Esophagus squamous epithelium (tissue), 5 donors: ENCODE data around the gene DMPK. TPM values are rescaled to one million over a fixed set of nuclear protein-coding genes. Genes with fewer than 3 reads are reported as not detected.

Source experiments
- DNase-seq: peaks from one replicate; lab custom pipeline; 2025; lab: John Stamatoyannopoulos, UW
- H3K27ac ChIP-seq, 4 donors: fragments of 200-600 bp; sonication (generic); one replicate each; pipeline ENCODE4 v1.5.1; 2016 to 2019; ENCODE audit warnings: mild to moderate bottlenecking in 1 of 4
- H3K27me3 ChIP-seq, 4 donors: fragments of 200-600 bp; sonication (generic); 1 replicate in 3 of 4; 2 replicates in 1 of 4; pipeline versions ENCODE4 v1.5.1 to v1.6.0; 2017 to 2021; ENCODE audit warnings: antibody characterized with exemption in 1 of 4
- H3K36me3 ChIP-seq, 3 donors: fragments of 200-600 bp; sonication (generic); one replicate each; pipeline ENCODE4 v1.5.1; 2016 to 2019
- H3K4me1 ChIP-seq, 3 donors: fragments of 200-600 bp; sonication (generic); one replicate each; pipeline ENCODE4 v1.5.1; 2017 to 2019
- H3K4me3 ChIP-seq, 4 donors: fragments of 200-600 bp; sonication (generic); 1 replicate in 3 of 4; 2 replicates in 1 of 4; pipeline ENCODE4 v1.5.1; 2016 to 2019; ENCODE audit warnings: mild to moderate bottlenecking in 2 of 4, moderate library complexity in 1 of 4
- H3K9me3 ChIP-seq, 3 donors: fragments of 200-600 bp; sonication (generic); one replicate each; pipeline ENCODE4 v1.5.1; 2016 to 2019
- POLR2A ChIP-seq, 4 donors: fragments of 450-650 bp; IDR thresholded peaks; one replicate each; pipeline ENCODE4 v1.6.1; 2017; ENCODE audit warnings: antibody characterized with exemption in 4 of 4, mild to moderate bottlenecking in 4 of 4, moderate library complexity in 3 of 4
- WGBS, 2 donors: methylation state at CpG; one replicate each; pipeline ENCODE4 v1.1.5; 2018; 5-methylcytosine and 5-hydroxymethylcytosine counted together
- intact Hi-C: fragments of 100-400 bp; cut with DNase I; formaldehyde crosslinking; loops from one replicate; pipeline ENCODE4 v1.15.0; 2022
- total RNA-seq, 4 donors: library from RNA; depleted of rRNA; stranded (reverse); fragments of >200 nt; gene quantifications; one replicate each; pipeline ENCODE4 v1.1.0, GENCODE V29; 2016
- TF ChIP-seq, protein P1 (sequence below), 6 experiments: fragments of 450-650 bp in 4 of 6; fragments of 200-600 bp in 2 of 6; sonication (generic) in 2 of 6; IDR thresholded peaks; one replicate each; pipeline ENCODE4 v1.5.1; 2016 to 2019; ENCODE audit warnings: antibody characterized with exemption in 6 of 6, mild to moderate bottlenecking in 4 of 6, moderate library complexity in 4 of 6
- donor health status: DM: yes; HTN: yes; CAD: no.

The DMPK gene
- total RNA-seq, 4 donors from 2014 or later: 15.8 to 36.6 (median 17.2) TPM

DNA sequence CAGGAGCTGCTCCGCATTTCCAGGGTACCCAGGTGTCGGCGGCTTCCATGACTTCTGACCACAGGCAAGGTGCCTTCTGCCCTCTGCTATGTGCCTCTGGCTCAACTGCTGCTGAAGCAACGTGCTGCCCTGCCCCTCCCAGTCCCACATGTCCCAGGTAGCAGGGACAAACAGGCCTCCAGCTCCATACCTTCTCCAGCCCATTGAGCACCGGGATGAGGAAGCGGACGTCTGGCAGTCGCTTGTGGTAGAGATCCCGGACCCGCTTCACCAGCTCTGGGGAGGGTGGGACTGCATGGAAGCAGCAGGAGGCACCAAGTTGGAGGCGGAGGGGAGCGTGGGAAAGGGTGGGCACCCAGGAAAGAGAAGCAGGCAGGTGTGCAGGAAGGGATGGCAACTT, 40.9 kb upstream of the DMPK start:
- intact Hi-C loops: no loop called here
- DNase-seq: no peak
- TF ChIP-seq, protein P1, sequence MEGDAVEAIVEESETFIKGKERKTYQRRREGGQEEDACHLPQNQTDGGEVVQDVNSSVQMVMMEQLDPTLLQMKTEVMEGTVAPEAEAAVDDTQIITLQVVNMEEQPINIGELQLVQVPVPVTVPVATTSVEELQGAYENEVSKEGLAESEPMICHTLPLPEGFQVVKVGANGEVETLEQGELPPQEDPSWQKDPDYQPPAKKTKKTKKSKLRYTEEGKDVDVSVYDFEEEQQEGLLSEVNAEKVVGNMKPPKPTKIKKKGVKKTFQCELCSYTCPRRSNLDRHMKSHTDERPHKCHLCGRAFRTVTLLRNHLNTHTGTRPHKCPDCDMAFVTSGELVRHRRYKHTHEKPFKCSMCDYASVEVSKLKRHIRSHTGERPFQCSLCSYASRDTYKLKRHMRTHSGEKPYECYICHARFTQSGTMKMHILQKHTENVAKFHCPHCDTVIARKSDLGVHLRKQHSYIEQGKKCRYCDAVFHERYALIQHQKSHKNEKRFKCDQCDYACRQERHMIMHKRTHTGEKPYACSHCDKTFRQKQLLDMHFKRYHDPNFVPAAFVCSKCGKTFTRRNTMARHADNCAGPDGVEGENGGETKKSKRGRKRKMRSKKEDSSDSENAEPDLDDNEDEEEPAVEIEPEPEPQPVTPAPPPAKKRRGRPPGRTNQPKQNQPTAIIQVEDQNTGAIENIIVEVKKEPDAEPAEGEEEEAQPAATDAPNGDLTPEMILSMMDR (IDR thresholded peaks at IDR 0.05): no peak
- TF ChIP-seq POLR2A (IDR thresholded peaks at IDR 0.05): no peak
- WGBS, 2 donors: no CpG with 5 or more reads among the region's 12 CpGs
- H3K36me3 ChIP-seq: peaks cover 26 to 91% (median 34%) of the 10 kb centered on the region in 3 donors
- no peak overlapping the region for H3K27ac ChIP-seq
- no peaks in the 10 kb centered on the region for H3K9me3 ChIP-seq
- peaks cover 3 to 37% (median 13%) of the 10 kb centered on the region in 3 donors for H3K4me1 ChIP-seq
- H3K4me3 ChIP-seq: no peak overlapping the region
- no peaks in the 10 kb centered on the region for H3K27me3 ChIP-seq

DNA sequence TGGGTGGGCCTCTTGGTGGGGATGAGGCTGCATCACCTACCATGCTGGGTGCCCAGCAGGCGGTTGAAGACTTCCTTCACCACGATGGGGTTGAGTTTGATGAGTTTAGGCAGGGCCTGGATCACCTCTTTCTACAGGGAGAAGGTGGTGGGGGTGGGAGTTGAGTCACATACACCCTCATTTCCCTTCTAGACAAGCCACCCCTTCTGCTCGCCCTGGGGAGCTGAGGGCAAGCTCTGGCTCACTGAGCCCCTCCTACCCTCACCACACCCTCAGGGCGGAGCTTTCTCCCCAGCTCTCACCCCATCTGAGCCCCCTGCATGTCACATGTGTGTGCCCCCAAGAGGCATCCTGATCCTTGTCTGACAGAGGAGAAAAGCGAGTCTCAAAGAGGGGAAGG, 40.4 kb upstream of the DMPK start:
- Histone ChIP-seq H3K4me1 (peaks cover 3 to 42% (median 13%) of the 10 kb centered on the region in 3 donors), H3K27me3 (no peaks in the 10 kb centered on the region), H3K36me3 (peaks cover 22 to 91% (median 30%) of the 10 kb centered on the region in 3 donors), H3K9me3 (no peaks in the 10 kb centered on the region), H3K27ac (no peak overlapping the region), H3K4me3 (no peak overlapping the region)
- intact Hi-C loops: no loop called here
- WGBS, 2 donors: 55 to 93% methylated on average over 2 of the region's 5 CpGs
- DNase-seq: no peak
- TF ChIP-seq, protein P1 (IDR thresholded peaks at IDR 0.05): no peak
- no peak for TF ChIP-seq POLR2A (IDR thresholded peaks at IDR 0.05)

DNA sequence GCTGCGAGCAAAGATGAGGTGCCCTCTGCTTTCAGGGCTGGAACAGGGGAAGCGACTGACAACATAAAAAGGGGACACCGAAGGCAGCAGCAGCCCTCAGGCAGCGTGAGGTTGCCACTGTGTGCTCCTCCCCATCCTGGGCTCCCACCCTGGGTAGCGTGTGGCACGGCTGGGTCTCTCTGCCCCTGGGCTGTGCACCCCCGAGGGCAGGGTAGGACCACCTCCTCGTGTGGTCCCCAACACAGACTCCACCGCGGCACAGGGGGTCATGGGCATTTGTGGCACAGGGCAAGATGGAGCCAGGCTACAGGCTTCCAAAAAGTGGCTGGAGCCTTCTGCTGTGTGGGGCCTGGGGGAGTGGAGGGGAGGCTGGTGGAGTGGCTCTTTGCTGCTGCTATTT, 39.3 kb upstream of the DMPK start:
- Histone ChIP-seq H3K27ac (no peak overlapping the region), H3K36me3 (peaks cover 18 to 81% (median 21%) of the 10 kb centered on the region in 3 donors), H3K9me3 (no peaks in the 10 kb centered on the region), H3K27me3 (no peaks in the 10 kb centered on the region), H3K4me3 (no peak overlapping the region), H3K4me1 (peaks cover 7 to 54% (median 16%) of the 10 kb centered on the region in 3 donors)
- no peak for DNase-seq
- 60 to 82% methylated on average over 4 to 10 of the region's 10 CpGs for WGBS, 2 donors
- intact Hi-C loops: no loop called here
- TF ChIP-seq, protein P1 (IDR thresholded peaks at IDR 0.05): no peak
- TF ChIP-seq POLR2A (IDR thresholded peaks at IDR 0.05): no peak

DNA sequence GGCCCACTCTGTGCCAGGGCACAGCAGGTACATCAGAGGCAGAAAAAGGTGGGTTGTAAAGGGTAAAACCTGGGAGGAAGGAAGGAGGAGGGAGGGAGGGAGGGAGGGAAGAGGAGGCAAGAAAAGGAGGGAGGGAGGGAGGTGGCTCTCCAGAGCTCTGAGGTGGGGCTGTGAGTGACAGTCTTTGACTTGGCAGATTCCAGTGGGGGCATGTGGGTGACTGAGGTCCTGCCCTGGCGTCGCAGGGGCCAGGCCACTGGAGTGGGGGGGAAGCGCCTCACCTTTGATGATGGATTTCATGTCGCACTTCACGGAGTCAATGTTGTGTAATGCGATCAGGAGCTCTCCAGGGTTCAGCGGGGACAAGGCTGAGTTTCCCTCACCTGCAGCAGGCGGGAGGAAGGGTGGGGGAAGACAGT, 38.8 kb upstream of the DMPK start:
- no peak overlapping the region for H3K4me3 ChIP-seq
- no peak for TF ChIP-seq POLR2A (IDR thresholded peaks at IDR 0.05)
- TF ChIP-seq, protein P1 (IDR thresholded peaks at IDR 0.05): no peak
- H3K27ac ChIP-seq: no peak overlapping the region
- H3K4me1 ChIP-seq: peaks cover 7 to 58% (median 21%) of the 10 kb centered on the region in 3 donors
- no peaks in the 10 kb centered on the region for H3K27me3 ChIP-seq
- intact Hi-C loops: no loop called here
- WGBS, 2 donors: 63 to 77% methylated on average over 7 of the region's 8 CpGs
- no peaks in the 10 kb centered on the region for H3K9me3 ChIP-seq
- peaks cover 16 to 76% (median 17%) of the 10 kb centered on the region in 3 donors for H3K36me3 ChIP-seq
- DNase-seq: no peak

DNA sequence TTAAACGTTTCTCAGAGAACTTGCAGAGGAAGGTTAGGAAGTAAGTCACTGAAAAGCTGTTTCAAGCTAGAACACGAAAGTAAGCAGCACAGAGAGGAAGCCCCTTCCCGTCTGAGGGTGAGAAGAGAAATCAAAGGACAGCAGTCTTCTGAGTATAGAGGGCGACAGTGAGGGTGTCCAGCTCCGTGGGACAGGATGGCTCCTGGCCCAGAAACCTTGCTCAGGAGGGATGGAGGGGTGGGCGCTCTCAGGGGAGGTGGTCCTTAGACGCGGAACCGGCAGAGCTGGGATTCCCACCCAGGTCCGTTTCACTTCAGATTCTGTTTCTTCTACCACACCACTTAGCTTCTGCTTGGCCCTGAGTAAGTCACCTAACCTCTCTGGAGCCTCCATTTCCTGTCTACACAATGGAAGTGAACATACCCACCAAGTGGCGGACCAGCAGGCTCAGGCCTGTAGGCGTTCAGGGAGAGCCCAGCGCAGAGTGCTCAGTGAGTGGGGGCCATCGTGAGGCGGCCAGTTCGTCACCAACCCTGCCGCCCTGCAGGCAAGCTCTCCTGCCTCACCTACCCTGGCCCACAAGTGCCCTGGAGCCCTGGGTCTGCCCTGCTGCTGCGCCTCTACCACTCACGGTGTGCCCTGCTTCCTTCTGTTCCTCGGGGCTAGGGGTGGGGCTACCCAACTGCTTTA, 38.3 kb upstream of the DMPK start:
- 57 to 76% methylated on average over 9 to 18 of the region's 20 CpGs for WGBS, 2 donors
- peaks cover 10 to 71% (median 12%) of the 10 kb centered on the region in 3 donors for H3K36me3 ChIP-seq

More for the DNA sequence above, 38.3 kb upstream of the DMPK start:
- Histone ChIP-seq H3K27ac (no peak overlapping the region), H3K4me3 (no peak overlapping the region), H3K27me3 (peaks cover 0 to 3% (median 0%) of the 10 kb centered on the region in 4 donors), H3K9me3 (no peaks in the 10 kb centered on the region), H3K4me1 (peaks cover 13 to 64% (median 21%) of the 10 kb centered on the region in 3 donors)
- no peak for TF ChIP-seq POLR2A (IDR thresholded peaks at IDR 0.05)
- TF ChIP-seq, protein P1 (IDR thresholded peaks at IDR 0.05): no peak
- intact Hi-C loops: no loop called here
- no peak for DNase-seq
